ENCODE measurements around the gene AURKA. TPM values are rescaled to one million over a fixed set of nuclear protein-coding genes. Genes with fewer than 3 reads are reported as not detected.

AURKA gene
- total RNA-seq, 2 donors from 2014 or later: 0.92 to 1.0 TPM

GRCh38 chr20:56324806-56325205, 67.2 kb downstream of the AURKA start:
- no peak overlapping the region for H3K27ac Mint-ChIP-seq
- no peak for DNase-seq
- H3K27me3 Mint-ChIP-seq: peaks cover 44% of the 10 kb centered on the region
- ATAC-seq: no peak
- H3K36me3 Mint-ChIP-seq (ENCODE audit: low read depth): no peaks in the 10 kb centered on the region
- no peaks in the 10 kb centered on the region for H3K9me3 ChIP-seq (ENCODE audit: control insufficient read depth, low read length, poor library complexity, severe bottlenecking)
- H3K4me1 Mint-ChIP-seq: no peaks in the 10 kb centered on the region
- no peak overlapping the region for H3K4me3 Mint-ChIP-seq

DNA sequence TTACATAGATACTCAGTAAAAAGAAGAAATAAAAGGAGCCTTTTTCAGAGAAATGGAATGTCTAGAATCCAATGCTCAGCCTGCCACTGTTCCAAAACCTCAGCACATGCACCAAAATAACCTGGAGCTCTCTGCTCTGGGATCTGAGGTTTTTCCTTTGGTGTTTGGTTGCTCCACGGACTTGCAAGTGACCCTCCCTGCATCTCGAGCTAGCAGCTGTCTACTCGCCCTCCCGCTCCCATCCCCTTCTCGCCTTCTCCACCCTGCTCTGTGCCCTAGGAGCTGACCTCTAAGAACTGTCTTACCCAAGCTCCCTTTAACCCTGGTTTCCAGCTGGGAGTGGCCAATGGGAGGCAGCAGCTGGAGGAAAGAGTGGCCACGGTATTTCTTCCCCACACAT, 68.4 kb downstream of the AURKA start:
- no peak for DNase-seq
- no peak overlapping the region for H3K4me3 Mint-ChIP-seq
- H3K27ac Mint-ChIP-seq: no peak overlapping the region
- no peaks in the 10 kb centered on the region for H3K4me1 Mint-ChIP-seq
- H3K9me3 ChIP-seq (ENCODE audit: control insufficient read depth, low read length, poor library complexity, severe bottlenecking): no peaks in the 10 kb centered on the region
- ATAC-seq: no peak
- no peaks in the 10 kb centered on the region for H3K36me3 Mint-ChIP-seq (ENCODE audit: low read depth)
- H3K27me3 Mint-ChIP-seq: peaks cover 51% of the 10 kb centered on the region

- ATAC-seq (no peak), DNase-seq (no peak)
- no peaks in the 10 kb centered on the region for H3K9me3 ChIP-seq (ENCODE audit: control insufficient read depth, low read length, poor library complexity, severe bottlenecking)
- Mint-ChIP-seq H3K36me3 (ENCODE audit: low read depth) (no peaks in the 10 kb centered on the region), H3K27ac (no peak overlapping the region), H3K27me3 (peaks cover 51% of the 10 kb centered on the region), H3K4me1 (no peaks in the 10 kb centered on the region), H3K4me3 (no peak overlapping the region)
Observed at GRCh38 chr20:56323206-56323605, 68.8 kb downstream of the AURKA start.

- H3K27me3 Mint-ChIP-seq: peaks cover 51% of the 10 kb centered on the region
- H3K4me3 Mint-ChIP-seq: no peak overlapping the region
- H3K4me1 Mint-ChIP-seq: no peaks in the 10 kb centered on the region
Observed at GRCh38 chr20:56322681-56323080, 69.3 kb downstream of the AURKA start.

More at GRCh38 chr20:56322681-56323080, 69.3 kb downstream of the AURKA start:
- no peaks in the 10 kb centered on the region for H3K9me3 ChIP-seq (ENCODE audit: control insufficient read depth, low read length, poor library complexity, severe bottlenecking)
- no peak overlapping the region for H3K27ac Mint-ChIP-seq
- no peak for DNase-seq
- no peak for ATAC-seq
- no peaks in the 10 kb centered on the region for H3K36me3 Mint-ChIP-seq (ENCODE audit: low read depth)

Other genes with a start within 250 kb of the AURKA start
- not detected for gene MC3R, start 143.5 kb downstream of the AURKA start, total RNA-seq
- gene FAM210B, start 33.2 kb downstream of the AURKA start, total RNA-seq: 10 to 100 TPM; 15.9 to 16.9 TPM
- 10 to 100 TPM; 21.8 to 23.7 TPM for gene CSTF1, start 430 bp upstream of the AURKA start, total RNA-seq
- 10 to 100 TPM in 1 of 2 donors, 1 to 10 TPM in 1; 7.1 to 18.6 TPM for gene CASS4, start 20.0 kb upstream of the AURKA start, total RNA-seq
- gene RTF2, start 76.4 kb upstream of the AURKA start, total RNA-seq: 10 to 100 TPM; 62.3 to 62.6 TPM
- gene FAM209A, start 132.5 kb upstream of the AURKA start, total RNA-seq: 1 to 10 TPM; 3.8 to 6.7 TPM
- 1 to 10 TPM; 1.5 to 3.2 TPM for gene FAM209B, start 141.0 kb upstream of the AURKA start, total RNA-seq
- gene TFAP2C, start 237.1 kb upstream of the AURKA start, total RNA-seq: not detected